Fibroblast of lung (primary cell): ENCODE data around the gene DIRAS2. TPM values are rescaled to one million over a fixed set of nuclear protein-coding genes. Genes with fewer than 3 reads are reported as not detected.

Experiments used
- DNase-seq, 2 donors: peaks; one replicate each; pipeline versions ENCODE4 v3.0.0 to v3.0.0-alpha.2; 2010; ENCODE audit warnings: low read depth in 2 of 2
- H2AFZ ChIP-seq: 2 replicates; pipeline ENCODE4 v1.5.1; 2012; ENCODE audit warnings: low read length, control low read depth, inconsistent platforms
- H3K27ac ChIP-seq: 2 replicates; pipeline ENCODE4 v1.5.1; 2011; ENCODE audit warnings: low read length, control low read depth; ENCODE audit not compliant: insufficient read depth
- H3K27me3 ChIP-seq: 2 replicates; pipeline ENCODE4 v1.5.1; 2011; ENCODE audit warnings: mild to moderate bottlenecking, low read length; ENCODE audit not compliant: control insufficient read depth, insufficient read depth
- H3K36me3 ChIP-seq: 2 replicates; pipeline ENCODE4 v1.5.1; 2011; ENCODE audit warnings: low read length; ENCODE audit not compliant: control insufficient read depth, insufficient read depth
- H3K4me1 ChIP-seq: 2 replicates; pipeline ENCODE4 v1.5.1; 2011; ENCODE audit warnings: low read length; ENCODE audit not compliant: control insufficient read depth, insufficient read depth; ENCODE audit errors: extremely low read depth
- H3K4me2 ChIP-seq: 2 replicates; pipeline ENCODE4 v1.5.1; 2011; ENCODE audit warnings: low read length, control low read depth; ENCODE audit not compliant: insufficient read depth; ENCODE audit errors: extremely low read depth
- H3K4me3 ChIP-seq, 4 experiments: fragments of 200-600 bp in 1 of 4; sonication (generic) in 1 of 4; replicated peaks in 1 of 4; 2 replicates each; pipeline ENCODE4 v1.5.1; 2011 to 2016; ENCODE audit warnings: low read length in 4 of 4, low read depth in 3 of 4, mild to moderate bottlenecking in 3 of 4, control low read depth in 2 of 4, inconsistent platforms in 1 of 4, mixed read lengths in 1 of 4; ENCODE audit not compliant: insufficient read depth in 1 of 4; ENCODE audit errors: control extremely low read depth in 1 of 4
- H3K79me2 ChIP-seq: 2 replicates; pipeline ENCODE4 v1.5.1; 2012; ENCODE audit warnings: mild to moderate bottlenecking, low read length, inconsistent platforms; ENCODE audit not compliant: control insufficient read depth, insufficient read depth
- H3K9ac ChIP-seq: 2 replicates; pipeline ENCODE4 v1.5.1; 2011; ENCODE audit warnings: mild to moderate bottlenecking, low read length, control low read depth; ENCODE audit not compliant: insufficient read depth
- H3K9me3 ChIP-seq: 2 replicates; pipeline ENCODE4 v1.5.1; 2012; ENCODE audit warnings: low read depth, low read length; ENCODE audit not compliant: control insufficient read depth, insufficient read depth
- H4K20me1 ChIP-seq: 2 replicates; pipeline ENCODE4 v1.5.1; 2011; ENCODE audit warnings: low read length; ENCODE audit not compliant: control insufficient read depth, insufficient read depth; ENCODE audit errors: extremely low read depth
- CTCF ChIP-seq, 2 donors: IDR thresholded peaks in 1 of 2; conservative IDR thresholded peaks in 1 of 2; 1 replicate in 1 of 2; 2 replicates in 1 of 2; pipeline ENCODE4 v1.5.1; 2011 to 2012; ENCODE audit warnings: low read length in 2 of 2, control low read depth in 1 of 2, inconsistent platforms in 1 of 2, low read depth in 1 of 2, mild to moderate bottlenecking in 1 of 2
- EZH2 ChIP-seq: IDR thresholded peaks from 2 replicates; pipeline ENCODE4 v1.5.1; 2012; ENCODE audit warnings: low read length, control low read depth, mild to moderate bottlenecking; ENCODE audit errors: missing control alignments
- polyA minus RNA-seq: library from RNA; depleted of rRNA, polyadenylated mRNA; stranded (reverse); fragments of >200 nt; gene quantifications from 2 replicates; pipeline ENCODE4 v1.2.3, GENCODE V29; 2011; ENCODE audit warnings: low replicate concordance
- polyA plus RNA-seq, 2 donors: library from polyadenylated mRNA; depleted of rRNA in 1 of 2; stranded (reverse) in 1 of 2; unstranded in 1 of 2; fragments of >200 nt; gene quantifications; 2 replicates each; pipeline ENCODE4 v1.2.1, GENCODE V29; 2011 to 2012; ENCODE audit warnings: missing spikeins in 1 of 2
- total RNA-seq: library from RNA; depleted of rRNA; stranded (reverse); fragments of >200 nt; gene quantifications from 2 replicates; pipeline ENCODE4 v1.2.1, GENCODE V29; 2014

Gene DIRAS2
- total RNA-seq (0.26 and 0.66 TPM in 2 replicates), polyA plus RNA-seq (0.01 TPM in 2 replicates), polyA minus RNA-seq (not detected in 2 replicates)
- not detected in 2 replicates for polyA plus RNA-seq (2012)

- Histone ChIP-seq H3K79me2 (no peaks in the 10 kb centered on the region), H4K20me1 (no peaks in the 10 kb centered on the region), H3K27ac (no peak within 1 kb of the TSS), H3K36me3 (no peaks in the 10 kb centered on the region), H3K4me3 (peak within 1 kb of the TSS in 3 of 4 experiments; percentile 42 to 49 (median 46)), H2AFZ (peak within 1 kb of the TSS; percentile 52), H3K4me1 (no peaks in the 10 kb centered on the region), H3K9ac (no peak within 1 kb of the TSS), H3K4me2 (peak within 1 kb of the TSS; percentile 75), H3K9me3 (no peaks in the 10 kb centered on the region), H3K27me3 (peaks cover 8% of the 10 kb centered on the region)
- DNase-seq: peak; percentile 57 to 65
- TF ChIP-seq CTCF (conservative IDR thresholded peaks at IDR 0.05 in 1 of 2, IDR thresholded peaks at IDR 0.05 in 1 of 2; ENCODE audit: low read depth in 1 of 2, low read length in 2 of 2): peak; percentile 53 to 54
- TF ChIP-seq EZH2: peak; percentile 37
Observed at GRCh38 chr9:90642570-90643539, at the start of gene DIRAS2. Gene DIRAS2 (minus strand): TSS chr9:90642824. CDS start chr9:90613827, 28,997 bp downstream.

- DNase-seq: no peak
Observed at GRCh38 chr9:90684736-90685135, 42.1 kb upstream of the DIRAS2 start.

More at GRCh38 chr9:90684736-90685135, 42.1 kb upstream of the DIRAS2 start:
- no peak overlapping the region for H3K4me3 ChIP-seq
- no peak overlapping the region for H3K9ac ChIP-seq
- H3K9me3 ChIP-seq: no peaks in the 10 kb centered on the region
- no peaks in the 10 kb centered on the region for H3K79me2 ChIP-seq
- TF ChIP-seq EZH2: no peak
- no peak for TF ChIP-seq CTCF (conservative IDR thresholded peaks at IDR 0.05 in 1 of 2, IDR thresholded peaks at IDR 0.05 in 1 of 2; ENCODE audit: low read depth in 1 of 2, low read length in 2 of 2)
- H3K36me3 ChIP-seq: no peaks in the 10 kb centered on the region
- no peaks in the 10 kb centered on the region for H3K4me1 ChIP-seq
- no peak overlapping the region for H3K27ac ChIP-seq
- H4K20me1 ChIP-seq: no peaks in the 10 kb centered on the region
- H2AFZ ChIP-seq: no peak overlapping the region
- H3K27me3 ChIP-seq: no peaks in the 10 kb centered on the region
- H3K4me2 ChIP-seq: no peak overlapping the region
